ENCODE results near the gene HOXB1.
A peak's percentile ranks its signal among the peaks of the same experiment; 100 is the strongest.

The HOXB1 gene

DNA sequence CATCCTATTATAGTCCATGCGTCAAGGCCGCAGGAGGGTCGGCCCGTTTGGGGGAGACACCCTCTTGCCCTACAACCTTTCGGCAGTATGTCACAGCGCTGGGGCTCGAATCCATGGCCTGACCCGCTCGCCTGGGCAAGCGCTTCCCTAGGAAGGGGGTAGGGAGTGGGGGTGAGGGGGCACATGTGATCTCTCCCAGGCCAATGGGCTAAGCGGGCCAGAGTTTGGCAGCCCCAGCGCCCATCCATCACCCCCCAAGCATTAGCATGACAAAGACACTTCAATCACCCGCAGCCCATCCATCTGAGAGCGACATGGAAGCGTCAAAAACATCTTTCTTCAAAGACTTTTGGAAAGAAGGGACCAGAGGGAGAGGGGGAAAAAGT, at the start of gene HOXB1:
Gene HOXB1, minus strand, starts transcription at position 125 of the 386 bp plus-strand sequence. Its CDS starts 107 bp downstream, at position 18.
- DNase-seq: no peak

DNA sequence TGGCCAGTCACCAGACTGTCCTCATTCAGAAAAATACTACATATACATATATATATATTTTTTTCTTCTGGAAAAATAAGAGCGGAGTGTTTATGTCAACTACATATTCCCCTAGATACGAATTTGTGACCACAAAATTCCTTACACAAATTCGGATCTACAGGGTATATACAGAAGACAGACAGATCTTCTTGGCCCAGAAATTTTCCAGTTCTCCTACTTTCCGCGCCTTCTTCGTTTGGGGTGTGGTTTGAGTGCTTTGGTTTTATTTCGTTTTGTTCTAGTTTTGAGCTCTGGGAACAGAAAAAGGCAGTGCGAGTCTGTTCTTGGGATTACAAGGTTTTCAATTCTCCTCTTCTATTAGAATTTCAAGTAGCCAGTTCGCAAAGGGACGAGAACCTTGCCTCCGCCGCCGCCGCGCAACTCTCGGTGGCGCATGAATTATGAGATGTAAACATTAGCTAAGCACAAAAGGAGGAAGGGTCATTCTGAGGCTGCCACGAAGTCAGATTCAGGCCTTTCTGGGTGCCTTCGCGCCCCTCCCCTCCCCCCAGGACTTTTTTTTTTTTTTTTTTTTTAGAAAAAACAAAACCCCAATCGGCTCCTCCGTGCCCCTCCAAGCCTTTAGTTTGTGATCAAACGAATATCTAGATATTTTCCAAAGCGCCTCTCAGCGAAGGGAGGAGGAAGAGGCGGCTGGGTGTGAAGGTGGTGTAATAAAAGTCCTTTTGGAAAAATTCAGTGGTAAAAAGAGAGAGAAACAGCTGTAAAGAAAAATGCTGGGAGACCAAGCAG, 49.1 kb upstream of the HOXB1 start:
- DNase-seq: no peak

DNA sequence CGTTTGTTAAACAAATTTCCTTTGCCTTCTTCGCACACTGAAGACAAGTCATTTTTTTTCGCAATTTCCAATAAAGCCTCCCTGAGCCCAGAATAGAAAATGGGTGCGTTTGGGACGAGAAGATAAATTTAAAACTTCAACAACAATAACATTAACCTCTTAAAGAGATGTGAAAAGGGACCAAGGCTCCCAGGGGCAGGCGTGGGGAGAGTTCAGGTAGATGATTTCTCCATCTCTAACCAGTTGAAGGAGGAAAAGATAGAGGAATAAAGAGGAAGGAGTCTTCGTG, 48.6 kb upstream of the HOXB1 start:
- no peak for DNase-seq

DNA sequence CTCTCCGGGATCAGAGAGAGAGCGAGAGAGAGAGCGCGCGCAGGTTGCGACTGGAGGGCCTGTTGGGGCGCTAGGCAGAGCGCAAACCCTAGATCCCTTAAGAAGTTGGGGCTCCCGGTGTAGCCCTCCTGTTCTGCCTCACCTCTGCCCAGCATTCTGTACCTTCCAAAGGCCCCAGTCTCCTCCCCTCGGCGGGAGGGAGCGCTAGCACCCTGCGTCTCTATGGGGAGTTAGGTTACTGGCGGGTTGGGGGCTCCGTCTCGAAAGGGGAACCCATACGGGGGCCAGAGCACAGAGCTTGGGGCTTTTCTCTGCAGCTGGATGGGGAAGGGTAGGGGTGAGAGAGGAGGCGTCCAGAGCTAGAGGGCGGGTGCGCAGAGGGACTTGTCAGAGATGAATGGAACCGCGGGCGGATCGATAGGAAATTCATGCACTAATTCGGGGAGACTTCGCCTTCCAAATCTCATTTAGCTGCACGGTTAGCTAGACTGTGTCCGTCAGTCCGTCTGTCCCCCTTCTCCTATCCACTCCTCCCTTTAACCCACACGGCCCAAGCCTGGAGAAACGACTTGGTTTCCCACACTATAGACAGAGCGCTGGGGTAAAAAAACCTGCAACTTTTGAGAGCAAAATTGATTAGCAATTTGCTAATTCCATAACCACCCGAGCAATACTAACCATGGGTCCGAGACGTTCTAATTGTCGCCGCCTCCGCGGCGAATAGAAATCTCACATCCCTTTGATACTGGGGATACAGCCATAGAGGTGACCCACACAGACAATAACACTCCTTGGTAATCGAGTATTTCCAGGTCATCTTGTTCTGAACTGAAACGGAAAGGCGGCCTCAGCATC, 48.0 kb upstream of the HOXB1 start:
- DNase-seq: no peak

DNA sequence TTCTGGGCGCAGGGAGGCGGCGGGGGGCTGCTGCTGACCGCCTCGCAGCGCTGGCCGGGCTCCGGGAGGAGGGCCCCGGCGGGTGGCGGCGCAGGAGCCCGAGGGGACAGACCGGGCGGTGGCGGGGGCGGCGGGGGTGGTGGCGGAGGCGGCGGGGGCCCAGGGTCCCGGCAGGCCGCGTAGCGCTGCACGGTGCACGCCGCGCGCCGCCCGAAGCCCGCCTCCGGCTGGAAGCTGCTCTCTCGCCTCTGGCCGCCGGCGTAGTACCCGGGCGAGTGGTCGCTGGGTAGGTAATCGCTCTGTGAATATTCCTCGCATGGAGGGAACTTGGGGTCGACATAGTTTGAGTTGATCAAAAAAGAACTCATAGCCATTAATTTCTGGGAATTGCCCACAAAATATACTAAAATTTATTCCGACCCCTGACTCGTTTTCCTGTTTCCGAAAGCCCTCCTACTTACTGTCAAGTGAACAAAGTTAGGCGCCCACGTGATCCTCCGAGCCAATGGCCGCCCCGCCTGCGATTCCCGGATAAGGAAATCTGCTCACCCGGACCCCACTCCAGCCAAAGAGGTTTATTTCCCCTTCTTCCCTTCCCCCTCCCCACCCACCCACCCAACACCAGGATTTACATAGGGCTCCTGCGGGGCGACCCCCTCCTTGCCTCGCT, 47.3 kb upstream of the HOXB1 start, which contains the start of gene HOXB4:
Gene HOXB4, minus strand, starts transcription at position 405 of the 670 bp plus-strand sequence. Its CDS starts 31 bp downstream, at position 374.
- DNase-seq: peak; percentile 47 to 78

DNA sequence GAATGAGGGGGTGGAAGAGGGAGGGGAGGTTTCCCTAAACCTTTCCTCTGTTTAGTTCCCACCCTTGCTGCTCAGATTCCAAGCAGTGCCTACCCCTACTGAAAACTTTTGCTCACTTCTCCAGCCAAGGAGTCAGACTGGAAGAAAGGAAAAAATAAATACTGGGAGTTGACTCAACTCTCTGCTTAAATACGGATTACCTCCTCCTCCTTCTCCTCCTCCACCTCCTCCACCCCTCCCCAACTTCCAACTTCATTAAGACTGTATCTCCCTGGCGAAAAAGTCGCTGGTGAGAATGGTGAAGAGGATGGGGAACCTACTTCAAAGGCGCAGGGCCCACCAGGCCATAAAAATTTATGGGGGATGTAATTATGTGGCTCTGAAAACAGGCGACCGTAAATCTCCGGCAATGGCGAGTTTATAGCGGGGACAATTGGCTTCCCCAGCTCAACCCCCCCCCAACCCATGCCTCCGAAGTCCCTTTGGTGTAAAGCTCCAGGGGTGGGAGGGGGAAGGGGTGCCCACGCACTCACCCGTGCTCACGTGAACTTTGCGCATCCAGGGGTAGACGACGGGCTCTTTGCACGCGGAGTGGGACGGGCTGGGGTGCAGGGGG, 46.6 kb upstream of the HOXB1 start:
- no peak for DNase-seq

DNA sequence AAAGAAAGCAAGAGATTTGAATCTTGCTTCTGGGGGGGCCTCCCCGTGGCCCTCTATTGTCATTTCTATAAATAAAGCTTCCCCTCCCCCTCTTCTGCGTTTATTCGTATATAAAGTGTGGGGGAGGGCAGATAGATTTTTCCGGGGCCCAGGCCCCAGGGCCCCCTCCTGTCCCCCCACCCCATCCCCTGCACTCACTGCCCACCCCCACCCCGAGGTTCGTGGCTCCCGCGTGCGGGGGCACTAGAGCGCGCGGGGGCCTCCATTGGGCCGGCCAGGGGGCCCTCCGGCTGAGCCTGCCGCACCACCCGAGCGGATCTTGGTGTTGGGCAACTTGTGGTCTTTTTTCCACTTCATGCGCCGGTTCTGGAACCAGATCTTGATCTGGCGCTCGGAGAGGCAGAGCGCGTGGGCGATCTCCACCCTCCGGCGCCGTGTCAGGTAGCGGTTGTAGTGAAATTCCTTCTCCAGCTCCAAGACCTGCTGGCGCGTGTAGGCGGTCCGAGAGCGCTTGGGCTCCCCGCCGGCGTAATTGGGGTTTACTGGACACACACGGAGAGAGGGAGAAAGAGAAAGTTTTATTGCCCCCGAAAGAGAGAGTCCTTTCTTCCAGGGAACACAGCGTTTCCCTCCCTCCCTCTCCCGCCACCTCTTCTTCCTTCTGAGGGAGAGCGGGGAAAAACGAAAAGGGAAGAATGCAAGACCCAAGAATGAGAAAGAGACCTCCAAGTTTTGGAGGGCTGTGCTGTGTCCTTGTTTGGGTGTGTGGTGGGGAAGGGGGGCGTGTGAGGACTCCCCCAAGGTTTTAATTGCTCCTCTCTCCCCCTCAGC, 45.9 kb upstream of the HOXB1 start:
- no peak for DNase-seq

DNA sequence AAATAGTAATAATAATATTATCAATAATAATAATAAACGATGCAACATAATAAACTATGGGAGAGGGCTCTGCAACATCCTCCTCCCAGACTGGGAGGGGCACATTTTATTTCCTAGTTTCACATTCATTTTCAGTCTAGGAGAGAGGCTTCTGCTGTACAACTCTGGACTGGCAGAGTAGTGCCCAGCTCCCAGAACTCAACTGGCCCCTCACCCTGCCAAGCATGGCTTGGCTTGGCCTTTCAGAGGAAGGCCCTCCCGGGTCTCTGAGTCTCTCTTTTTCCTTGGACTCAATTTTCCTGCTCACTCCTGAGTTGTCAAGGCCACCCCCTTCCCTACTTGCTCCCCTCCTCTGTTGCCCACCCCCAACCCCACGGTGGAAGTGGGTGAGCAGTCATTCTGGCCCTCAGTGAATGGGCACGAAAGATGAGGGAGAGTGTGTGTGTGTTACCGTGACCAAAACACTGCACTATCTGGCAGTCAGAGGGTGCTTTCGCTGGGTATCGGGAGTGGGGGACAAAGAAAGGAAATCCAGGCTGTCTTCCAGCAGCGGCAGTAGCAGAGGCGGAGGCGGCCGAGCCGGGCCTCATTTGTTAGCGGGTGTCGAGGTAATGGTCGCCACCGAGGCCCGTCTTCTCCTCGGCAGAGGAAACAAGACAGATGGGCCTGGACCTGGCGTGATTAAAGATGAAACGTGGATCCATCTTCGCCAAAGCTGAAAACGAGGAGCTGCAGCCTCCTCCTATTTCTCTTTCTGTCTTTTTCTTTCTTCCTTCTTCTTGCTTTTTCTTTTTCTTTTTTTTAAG, 45.1 kb upstream of the HOXB1 start:
- no peak for DNase-seq

DNA sequence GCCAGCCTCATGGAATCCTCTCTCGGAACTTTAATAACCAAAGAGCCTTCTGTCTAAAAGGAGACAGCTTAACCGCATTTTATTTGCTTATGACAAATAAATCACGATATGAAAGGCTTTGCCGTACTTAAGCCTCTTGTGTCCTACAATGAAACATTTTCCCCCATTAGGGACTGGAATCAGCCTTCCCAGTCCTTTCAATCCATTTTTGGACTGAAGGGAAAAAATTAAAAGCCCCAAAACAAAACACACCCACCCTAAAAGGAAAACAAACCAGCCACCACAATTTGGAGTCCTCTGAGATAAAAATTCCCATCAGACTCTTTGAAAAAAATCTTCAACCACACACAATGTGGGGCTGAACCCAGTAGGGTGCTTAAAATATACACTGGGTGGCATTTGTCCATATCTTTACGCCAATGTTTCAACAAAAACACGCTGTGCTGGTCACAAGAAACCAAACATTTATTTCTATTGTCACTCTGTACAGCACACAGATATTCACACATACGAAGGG, 44.3 kb upstream of the HOXB1 start:
- no peak for DNase-seq

DNA sequence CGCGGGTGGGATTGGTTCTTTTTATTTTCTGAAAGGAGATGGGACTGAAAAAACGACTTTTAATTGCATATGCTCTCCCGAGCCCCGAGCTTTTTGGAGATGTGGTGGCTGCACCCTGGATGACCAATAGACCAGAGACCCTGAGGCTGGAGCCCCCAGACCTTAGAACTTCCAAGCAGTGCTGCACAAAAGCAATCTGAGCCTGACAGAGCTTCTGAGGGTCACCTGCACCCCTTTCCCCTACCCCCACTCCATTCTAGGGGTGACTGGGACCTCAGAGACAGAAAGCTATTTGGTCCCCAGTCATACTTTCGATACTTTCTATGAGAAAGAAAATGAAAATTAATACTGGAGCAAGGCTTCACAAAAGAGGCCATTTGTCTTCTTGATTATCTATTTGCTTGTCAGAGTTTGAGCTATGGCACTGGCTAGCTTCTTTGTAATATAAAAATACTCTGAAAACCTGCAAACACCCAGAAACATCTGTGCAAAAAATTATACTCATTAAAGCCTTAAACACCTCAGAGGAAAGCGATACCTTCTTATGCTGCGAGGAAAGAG, 43.8 kb upstream of the HOXB1 start:
- DNase-seq: no peak

DNA sequence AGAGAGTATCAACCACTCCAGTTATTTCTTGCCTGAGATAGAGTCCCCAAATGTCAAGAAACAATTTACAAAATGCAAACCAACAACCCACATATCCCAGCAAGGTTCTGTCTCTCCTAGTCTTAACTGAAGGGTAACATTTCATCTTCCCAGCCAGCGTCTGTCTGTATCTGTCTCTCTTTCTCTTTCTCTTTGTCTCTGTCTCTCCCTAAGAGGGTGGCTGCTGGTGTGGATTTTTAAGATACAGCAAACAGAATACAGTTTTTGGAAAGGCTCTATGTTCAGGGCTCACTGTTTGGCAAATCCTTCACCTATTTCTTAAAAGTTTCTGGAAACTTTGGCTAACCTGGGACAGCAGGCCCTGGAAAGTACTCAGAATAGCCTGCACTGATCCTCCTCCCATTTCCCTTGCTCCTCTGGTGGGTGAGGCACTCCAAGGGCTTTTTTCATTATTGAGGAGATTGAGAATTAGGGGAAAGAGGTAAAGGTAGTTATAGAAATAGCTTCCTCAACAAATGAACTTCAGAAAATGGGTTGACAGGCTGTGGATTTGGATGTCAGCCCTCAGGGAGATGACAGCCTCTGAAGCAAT, 41.1 kb upstream of the HOXB1 start:
- DNase-seq: no peak

DNA sequence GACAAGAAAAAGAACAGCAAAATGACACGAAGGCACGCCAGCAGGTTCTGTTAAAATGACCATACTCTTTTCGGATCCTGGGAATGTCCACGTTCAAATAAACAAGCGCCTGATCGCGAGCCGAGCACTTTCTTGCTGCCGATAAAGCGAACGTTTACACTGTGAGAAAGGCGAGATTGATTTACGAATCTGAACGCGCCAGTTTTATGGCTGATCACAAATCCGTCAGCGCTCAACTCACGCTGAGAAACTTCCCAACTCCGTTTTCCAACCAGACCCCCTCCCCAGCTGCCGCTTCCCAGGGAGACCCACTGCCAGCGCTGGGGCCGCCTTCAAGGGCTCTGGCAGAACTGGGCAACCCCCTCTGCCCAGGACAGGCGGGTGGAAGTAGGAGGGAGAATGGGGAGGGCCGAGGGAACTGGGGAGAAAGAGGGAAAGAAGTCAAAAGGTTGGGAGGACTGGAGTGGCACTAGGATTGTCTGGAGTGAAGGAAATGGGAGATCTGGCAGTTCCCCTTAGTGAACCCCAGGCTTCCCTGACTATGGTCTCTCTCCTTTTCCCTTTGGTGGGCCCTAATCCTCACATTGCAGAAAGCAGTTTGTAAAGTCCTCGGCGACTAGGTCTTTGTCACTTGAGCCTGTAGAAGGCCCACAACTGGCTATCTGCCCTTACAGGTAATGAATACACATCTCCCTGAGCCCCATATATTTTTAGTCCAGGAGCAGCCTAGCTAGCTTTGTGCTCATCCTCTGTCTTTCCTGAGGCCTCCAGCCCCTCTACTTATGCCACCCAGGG, 40.4 kb upstream of the HOXB1 start:
- no peak for DNase-seq

DNA sequence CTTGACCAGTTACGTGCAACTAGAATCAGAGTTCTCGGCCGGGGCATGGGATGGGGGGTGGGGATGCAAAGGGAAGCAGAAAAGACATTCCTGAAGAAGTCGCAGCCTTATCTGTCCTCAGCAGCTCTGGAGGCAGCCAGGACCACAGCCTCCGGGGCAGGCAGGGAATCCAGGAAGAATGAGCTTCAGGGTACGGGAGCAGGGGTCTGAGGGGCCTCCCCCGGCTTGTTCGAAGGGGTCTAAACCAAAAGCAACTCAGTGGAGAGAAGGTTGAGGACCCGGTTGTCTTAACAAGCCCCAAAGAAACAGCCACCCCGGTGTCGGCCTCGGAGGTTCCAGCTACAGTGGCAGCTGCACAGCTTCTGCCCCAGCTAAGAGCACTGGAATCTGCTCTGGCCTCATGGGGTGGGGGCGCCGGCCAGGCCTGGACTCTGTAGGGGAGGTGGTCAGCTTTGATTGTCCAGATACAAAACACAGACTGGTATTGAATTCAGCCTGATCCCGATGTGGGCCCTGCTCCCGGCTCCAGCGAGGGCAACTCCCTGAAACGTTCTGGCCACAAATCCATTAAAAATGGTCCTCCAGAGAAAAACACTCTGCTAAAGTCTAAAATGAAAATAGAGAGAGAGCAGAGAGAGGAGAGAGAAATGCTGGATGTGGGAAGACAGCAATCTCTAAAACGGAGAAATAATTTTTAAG, 39.7 kb upstream of the HOXB1 start:
- DNase-seq: no peak

DNA sequence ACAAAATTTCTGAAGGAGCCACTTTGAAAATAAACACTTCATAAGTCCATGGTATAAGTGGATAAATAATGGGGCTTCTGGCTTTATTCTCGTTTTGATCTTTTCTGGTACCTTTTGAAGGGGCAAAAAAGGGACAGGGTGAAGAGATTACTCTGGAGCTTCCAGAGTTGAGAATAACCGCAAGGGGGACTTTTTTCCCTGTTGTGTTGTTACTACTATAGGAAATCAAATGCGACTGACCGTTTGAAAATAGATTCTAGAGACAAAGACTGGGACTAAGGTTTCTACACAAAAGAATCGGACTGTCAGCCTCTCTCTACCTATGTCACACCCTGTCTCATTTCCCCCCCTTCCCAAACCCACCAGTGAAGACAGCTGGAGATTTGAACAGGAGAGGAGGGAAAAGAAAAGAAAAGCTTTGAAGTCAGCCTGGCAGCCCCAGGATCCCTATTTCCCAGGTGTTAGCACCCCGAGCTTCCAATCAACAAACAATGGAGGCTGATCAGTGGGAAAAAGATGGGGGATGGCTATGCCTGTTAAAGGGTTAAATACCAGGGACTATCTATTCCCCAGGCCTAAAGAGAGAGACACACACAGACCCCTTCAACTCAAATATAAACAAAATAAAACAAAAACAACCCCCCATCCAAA, 39.0 kb upstream of the HOXB1 start:
- DNase-seq: no peak

DNA sequence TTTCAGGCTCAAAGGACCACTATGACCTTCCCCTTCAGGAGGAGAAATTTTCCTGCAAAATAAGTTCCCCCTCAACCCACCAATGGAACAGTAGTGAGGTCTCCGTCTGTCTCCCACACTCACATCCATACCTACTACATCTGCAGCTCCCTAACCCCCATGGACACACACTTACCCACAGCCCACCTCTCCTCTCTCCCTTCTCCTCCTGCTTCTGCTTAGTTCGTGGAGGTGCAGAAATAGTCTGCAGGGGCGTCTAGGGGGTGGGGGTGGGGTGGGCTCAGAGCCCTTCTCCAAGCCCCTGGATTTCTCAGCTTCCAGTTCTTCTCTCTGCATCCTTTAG, 38.4 kb upstream of the HOXB1 start:
- no peak for DNase-seq

DNA sequence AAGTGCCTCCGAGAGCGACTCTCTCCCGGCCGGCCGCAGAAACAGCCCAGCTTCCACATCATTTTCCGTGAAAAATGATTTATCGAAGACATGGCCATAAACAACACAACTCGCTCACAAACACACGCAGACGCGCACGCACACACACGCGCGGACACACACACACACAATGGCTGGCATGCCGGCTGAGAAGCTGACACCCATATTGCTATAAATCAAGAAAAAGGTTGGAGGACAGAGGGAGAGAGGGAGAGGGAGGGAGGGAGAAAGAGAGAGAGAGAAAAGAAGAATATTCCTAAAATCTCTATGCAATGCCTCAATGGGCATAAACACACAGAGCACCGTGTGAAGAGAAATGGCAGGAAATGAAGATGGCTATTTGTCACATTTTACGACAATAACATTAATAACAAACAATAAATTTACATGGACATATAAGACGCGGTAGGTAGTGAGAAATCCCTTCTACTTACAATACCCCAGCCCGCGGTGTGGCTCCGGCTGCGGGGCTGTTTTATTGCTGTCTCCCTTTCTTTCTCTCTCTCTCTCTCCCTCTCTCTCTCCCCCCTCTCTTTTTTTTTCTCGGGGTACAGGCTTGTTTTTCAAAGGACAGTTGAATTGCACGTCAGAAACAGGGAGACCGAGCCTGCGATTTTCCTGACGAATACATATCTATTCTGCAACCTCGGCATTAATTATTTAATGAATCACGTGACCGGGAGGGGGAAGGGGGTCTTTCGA, 37.9 kb upstream of the HOXB1 start:
- DNase-seq: no peak

DNA sequence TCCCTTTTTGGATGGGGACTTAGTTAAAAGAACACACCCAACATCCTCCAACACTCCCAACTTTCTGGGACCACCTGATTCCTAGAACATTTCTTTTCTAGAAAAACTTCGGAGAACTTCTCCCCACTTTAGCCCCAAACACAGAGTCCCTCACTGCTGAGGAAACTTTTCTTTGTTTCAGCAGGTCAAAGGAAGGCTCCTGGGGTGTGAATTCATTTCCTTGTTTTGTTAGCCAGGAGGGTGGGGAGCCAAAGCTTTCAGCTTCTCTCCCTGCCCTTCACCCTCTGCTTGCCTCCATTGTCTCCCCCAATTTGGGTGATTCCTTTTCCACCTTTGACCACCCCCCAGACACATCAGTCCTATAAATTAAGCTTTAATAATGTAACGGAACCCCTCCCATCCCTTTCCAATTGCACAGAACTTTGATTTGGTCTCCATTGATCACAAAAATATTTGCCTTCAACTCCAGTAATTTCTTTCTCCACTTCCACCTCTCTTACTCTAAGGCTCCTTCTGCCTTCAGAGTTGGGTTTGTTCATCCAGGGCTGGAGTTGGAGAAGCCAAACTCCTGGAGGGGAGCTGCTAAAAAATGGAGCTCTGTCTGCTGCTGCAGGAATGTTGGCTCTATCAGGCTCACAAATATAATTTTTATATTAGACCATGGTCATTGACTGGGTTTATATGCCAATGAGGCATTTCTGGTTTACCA, 37.0 kb upstream of the HOXB1 start:
- no peak for DNase-seq
